Measurements from ENCODE around the gene STAC. TPM values are rescaled to one million over a fixed set of nuclear protein-coding genes. Genes with fewer than 3 reads are reported as not detected.

Gene STAC
- total and polyA plus RNA-seq, 4 donors, result 0.21 to 0.56 (median 0.39) TPM

DNA sequence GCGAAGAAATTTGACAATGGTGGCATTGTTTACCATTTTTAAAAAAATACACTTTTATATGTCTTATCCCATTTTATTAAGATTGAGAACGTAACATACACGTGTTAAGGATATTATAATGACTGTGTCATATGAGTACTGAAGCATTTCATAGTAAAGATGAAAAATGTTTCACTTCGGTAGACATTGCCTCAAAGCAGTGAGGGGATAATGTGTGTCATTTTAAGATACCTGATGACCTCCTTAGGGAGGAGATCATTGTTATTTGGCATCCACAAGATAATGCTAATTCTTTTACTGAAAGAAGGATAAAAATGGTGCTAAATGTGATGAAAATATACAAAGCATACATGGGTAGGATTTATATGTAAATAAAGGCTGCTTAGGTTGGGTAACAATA lies 107.3 kb downstream of the STAC start (continued):
- TF ChIP-seq REST (IDR thresholded peaks at IDR 0.05) (no peak), JUND (IDR thresholded peaks at IDR 0.05) (no peak), EGR1 (IDR thresholded peaks at IDR 0.05; ENCODE audit: low read depth in 2 of 2) (no peak), YY1 (IDR thresholded peaks at IDR 0.05) (no peak)

GRCh38 chr3:36488077-36488789 lies 107.9 kb downstream of the STAC start:
- no peak overlapping the region for H3K27ac ChIP-seq (ENCODE audit: low read depth in 1 of 2, low read length in 2 of 2)
- TF ChIP-seq TAF1 (conservative IDR thresholded peaks at IDR 0.05) (no peak), RAD21 (IDR thresholded peaks at IDR 0.05) (no peak), EGR1 (IDR thresholded peaks at IDR 0.05; ENCODE audit: low read depth in 2 of 2) (no peak), HNF4A (conservative IDR thresholded peaks at IDR 0.05) (no peak), FOXA2 (IDR thresholded peaks at IDR 0.05) (no peak), SP1 (IDR thresholded peaks at IDR 0.05) (no peak)
- H3K36me3 ChIP-seq (ENCODE audit: control insufficient read depth in 4 of 4, insufficient read depth in 3 of 4, low read depth in 1 of 4, low read length in 3 of 4), result no peaks in the 10 kb centered on the region
- 64% methylated on average over 6 of the region's 6 CpGs for WGBS
- no peaks in the 10 kb centered on the region for H3K4me1 ChIP-seq (ENCODE audit: control insufficient read depth in 4 of 4, insufficient read depth in 4 of 4, low read length in 3 of 4)
- H3K9me3 ChIP-seq (ENCODE audit: control insufficient read depth in 4 of 4, low read length in 3 of 4), result peaks cover 0 to 1% (median 0%) of the 10 kb centered on the region in 4 donors
- no peaks in the 10 kb centered on the region for H3K27me3 ChIP-seq (ENCODE audit: control insufficient read depth in 4 of 4, insufficient read depth in 4 of 4, low read length in 3 of 4)
- H3K4me3 ChIP-seq (ENCODE audit: low read depth in 1 of 3, low read length in 3 of 3), result no peak overlapping the region
- DNase-seq (ENCODE audit: low spot score), result no peak
- H3K9ac ChIP-seq (ENCODE audit: low read depth in 1 of 2, low read length in 2 of 2), result no peak overlapping the region

DNA sequence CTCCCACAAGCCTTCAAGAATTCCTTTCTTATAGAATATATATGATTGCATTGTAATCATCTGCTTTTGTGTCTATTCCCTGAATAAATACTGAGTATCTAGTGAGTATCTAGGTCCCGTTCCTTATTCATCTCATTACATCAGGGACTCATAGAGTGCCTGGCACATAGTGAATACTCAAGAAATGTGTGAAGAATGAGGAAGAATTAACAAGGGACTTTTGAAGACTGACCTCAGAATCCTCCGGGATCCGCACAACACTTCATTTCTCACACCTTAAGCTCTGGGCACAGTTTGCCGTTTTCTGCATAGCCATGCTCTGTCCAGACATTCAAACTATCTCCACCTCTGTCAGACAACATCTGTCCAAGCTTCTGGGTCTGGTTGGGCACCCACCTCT lies 108.8 kb downstream of the STAC start:
- H3K4me3 ChIP-seq (ENCODE audit: low read depth in 1 of 3, low read length in 3 of 3), result no peak overlapping the region
- peaks cover 0 to 1% (median 0%) of the 10 kb centered on the region in 4 donors for H3K9me3 ChIP-seq (ENCODE audit: control insufficient read depth in 4 of 4, low read length in 3 of 4)
- H3K27ac ChIP-seq (ENCODE audit: low read depth in 1 of 2, low read length in 2 of 2), result no peak overlapping the region
- no peaks in the 10 kb centered on the region for H3K27me3 ChIP-seq (ENCODE audit: control insufficient read depth in 4 of 4, insufficient read depth in 4 of 4, low read length in 3 of 4)
- 96% methylated on average over 4 of the region's 4 CpGs for WGBS
- DNase-seq (ENCODE audit: low spot score), result no peak
- H3K36me3 ChIP-seq (ENCODE audit: control insufficient read depth in 4 of 4, insufficient read depth in 3 of 4, low read depth in 1 of 4, low read length in 3 of 4), result no peaks in the 10 kb centered on the region
- H3K4me1 ChIP-seq (ENCODE audit: control insufficient read depth in 4 of 4, insufficient read depth in 4 of 4, low read length in 3 of 4), result no peaks in the 10 kb centered on the region
- TF ChIP-seq GABPA (IDR thresholded peaks at IDR 0.05 in 1 of 2, conservative IDR thresholded peaks at IDR 0.05 in 1 of 2) (no peak), HNF4G (IDR thresholded peaks at IDR 0.05) (no peak), FOXA2 (IDR thresholded peaks at IDR 0.05) (no peak), RAD21 (IDR thresholded peaks at IDR 0.05) (no peak), HNF4A (conservative IDR thresholded peaks at IDR 0.05) (no peak), CTCF (IDR thresholded peaks at IDR 0.05; ENCODE audit: low read depth, low read length, missing input control) (no peak), YY1 (IDR thresholded peaks at IDR 0.05) (no peak), EGR1 (IDR thresholded peaks at IDR 0.05; ENCODE audit: low read depth in 2 of 2) (no peak), REST (IDR thresholded peaks at IDR 0.05) (no peak), RXRA (IDR thresholded peaks at IDR 0.05) (no peak), TAF1 (conservative IDR thresholded peaks at IDR 0.05) (no peak), SP1 (IDR thresholded peaks at IDR 0.05) (no peak)
- TF ChIP-seq, protein P1, sequence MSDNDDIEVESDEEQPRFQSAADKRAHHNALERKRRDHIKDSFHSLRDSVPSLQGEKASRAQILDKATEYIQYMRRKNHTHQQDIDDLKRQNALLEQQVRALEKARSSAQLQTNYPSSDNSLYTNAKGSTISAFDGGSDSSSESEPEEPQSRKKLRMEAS (IDR thresholded peaks at IDR 0.05), result no peak
- no peak overlapping the region for H3K9ac ChIP-seq (ENCODE audit: low read depth in 1 of 2, low read length in 2 of 2)
